ENCODE measurements around the gene GDI1.

DNA sequence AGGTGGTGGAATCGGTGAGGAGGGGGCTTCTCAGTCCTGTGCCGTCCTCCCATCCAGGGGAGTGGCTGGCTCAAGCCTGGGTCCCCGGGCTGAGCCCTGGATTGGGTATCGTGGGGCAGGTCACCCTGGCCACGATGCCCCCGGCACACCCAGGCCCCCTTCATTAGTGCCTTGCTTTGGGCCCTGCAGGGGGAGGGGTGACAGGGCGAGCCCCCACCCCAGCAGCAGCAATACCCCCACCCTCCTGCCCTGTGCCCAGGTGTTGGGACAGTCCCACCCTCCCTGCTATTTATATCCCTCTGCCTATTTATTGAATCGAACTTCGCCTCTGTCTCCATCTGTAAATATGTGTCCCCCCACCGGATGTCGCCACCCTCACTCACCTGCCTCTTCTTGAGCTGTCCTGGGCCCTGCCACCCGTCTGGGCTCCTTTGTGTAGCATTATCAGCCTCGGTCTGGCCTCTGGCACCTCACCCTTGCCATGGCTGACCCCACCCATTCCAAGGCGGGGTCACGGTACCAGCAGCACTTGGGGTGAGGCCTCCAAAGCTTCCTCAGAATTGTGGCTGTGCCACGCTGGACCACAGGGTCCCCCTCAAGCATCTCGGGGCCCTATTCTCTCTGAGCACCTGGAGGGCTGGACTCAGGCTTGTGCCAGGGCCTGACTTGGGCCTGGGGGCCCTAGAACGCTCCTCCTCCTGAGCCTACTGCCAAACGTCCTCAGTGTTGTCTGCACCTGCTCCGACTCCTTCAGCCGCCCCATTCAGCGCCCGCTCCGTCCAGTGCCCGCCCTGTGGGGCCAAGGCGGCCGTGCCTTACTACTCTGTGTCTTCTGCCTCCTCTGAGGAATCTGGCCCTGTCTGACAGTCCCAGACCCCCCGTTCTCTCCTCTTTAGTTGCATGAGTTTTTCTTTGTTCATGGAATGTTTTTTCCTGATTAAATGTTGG is 36.0 kb downstream of the GDI1 start:
- TF ChIP-seq, protein P1, sequence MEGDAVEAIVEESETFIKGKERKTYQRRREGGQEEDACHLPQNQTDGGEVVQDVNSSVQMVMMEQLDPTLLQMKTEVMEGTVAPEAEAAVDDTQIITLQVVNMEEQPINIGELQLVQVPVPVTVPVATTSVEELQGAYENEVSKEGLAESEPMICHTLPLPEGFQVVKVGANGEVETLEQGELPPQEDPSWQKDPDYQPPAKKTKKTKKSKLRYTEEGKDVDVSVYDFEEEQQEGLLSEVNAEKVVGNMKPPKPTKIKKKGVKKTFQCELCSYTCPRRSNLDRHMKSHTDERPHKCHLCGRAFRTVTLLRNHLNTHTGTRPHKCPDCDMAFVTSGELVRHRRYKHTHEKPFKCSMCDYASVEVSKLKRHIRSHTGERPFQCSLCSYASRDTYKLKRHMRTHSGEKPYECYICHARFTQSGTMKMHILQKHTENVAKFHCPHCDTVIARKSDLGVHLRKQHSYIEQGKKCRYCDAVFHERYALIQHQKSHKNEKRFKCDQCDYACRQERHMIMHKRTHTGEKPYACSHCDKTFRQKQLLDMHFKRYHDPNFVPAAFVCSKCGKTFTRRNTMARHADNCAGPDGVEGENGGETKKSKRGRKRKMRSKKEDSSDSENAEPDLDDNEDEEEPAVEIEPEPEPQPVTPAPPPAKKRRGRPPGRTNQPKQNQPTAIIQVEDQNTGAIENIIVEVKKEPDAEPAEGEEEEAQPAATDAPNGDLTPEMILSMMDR (conservative IDR thresholded peaks at IDR 0.05; ENCODE audit: low read length): no peak
- TF ChIP-seq EZH2phosphoT487 (IDR thresholded peaks at IDR 0.05; ENCODE audit: borderline replicate concordance): no peak
